NCI-H82 treated with DMSO at 0.1 percent for 48 hours (cell line): Measurements from ENCODE around the gene ATP8B3.

Experiments
- DNase-seq: peaks from one replicate; lab custom pipeline; 2025; ENCODE audit not compliant: unreplicated experiment; lab: John Stamatoyannopoulos, UW

Gene ATP8B3

DNA sequence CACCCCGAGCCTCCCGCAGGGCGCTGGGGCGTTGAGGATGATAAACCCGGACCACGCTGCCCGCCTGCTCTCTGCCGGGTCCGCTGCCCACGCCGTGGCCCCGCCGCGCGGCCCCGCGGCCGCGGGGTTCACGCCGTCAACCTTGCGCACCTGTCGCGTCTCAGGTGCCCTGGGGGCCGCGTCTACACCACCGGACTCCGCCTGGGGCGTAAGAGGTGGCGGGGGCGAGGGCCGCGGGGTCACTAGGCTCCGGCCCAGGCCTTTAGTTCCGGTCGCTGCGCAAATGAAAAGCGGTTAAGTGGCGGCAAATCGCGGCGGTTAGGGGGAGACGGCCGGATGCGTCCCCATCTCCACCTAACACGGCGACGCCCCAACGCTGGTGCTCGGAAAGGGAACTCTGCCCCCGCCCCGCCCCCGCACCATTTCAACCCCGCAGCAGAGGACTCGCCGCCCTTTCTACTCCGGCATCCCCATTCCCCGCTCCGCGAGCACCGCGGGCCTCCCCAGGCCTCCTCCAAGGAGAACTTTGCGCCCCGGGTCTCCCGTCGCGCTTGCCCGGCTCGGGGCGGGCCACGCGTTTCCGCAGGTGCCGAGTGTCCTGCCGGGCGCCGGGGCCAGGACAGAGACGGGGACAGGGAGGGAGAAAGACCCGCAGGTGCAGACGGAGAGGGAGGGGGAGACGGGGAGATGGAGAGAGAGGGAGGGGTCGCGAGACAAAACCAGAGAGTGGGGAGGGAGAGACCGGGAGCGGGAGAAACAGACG lies 54.4 kb downstream of the ATP8B3 start:
- no peak for DNase-seq

GRCh38 chr19:1756705-1757465 lies 55.2 kb downstream of the ATP8B3 start:
- no peak for DNase-seq

GRCh38 chr19:1756264-1756663 lies 55.8 kb downstream of the ATP8B3 start:
- no peak for DNase-seq

DNA sequence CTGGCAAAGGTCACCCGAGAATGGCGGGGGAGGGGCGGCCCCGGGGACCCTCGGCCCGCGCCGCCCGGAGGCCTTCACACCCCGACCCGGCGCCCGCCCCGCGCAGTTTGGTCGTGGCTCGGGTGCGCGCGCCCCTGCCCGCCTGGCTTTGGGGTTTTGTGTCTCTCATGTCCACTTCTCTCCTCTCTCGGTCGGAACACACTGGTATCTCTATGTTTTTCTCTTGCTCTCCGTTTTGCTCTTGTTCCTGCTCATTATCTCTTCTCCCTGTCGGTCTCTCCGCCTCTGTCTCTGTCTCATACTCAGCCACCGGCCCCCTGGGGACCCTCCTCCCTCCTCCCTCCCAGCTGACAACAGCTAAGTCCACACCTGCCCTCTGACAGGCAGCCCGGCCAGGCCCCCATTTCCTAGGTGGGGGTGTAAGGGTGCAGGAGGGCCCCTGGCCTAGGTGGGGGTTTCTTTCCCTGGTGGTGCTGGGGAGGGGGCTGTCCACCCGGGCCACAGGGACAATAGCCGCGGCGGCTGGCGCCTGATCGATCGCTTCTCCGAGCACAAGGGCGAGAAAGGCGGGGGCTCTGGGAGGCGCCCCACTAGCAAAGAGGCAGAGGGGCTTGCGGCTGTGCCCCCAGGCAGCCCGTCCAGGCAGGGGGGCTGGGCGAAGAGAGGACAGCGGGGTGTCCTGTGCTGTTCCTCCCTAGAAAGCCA lies 56.5 kb downstream of the ATP8B3 start:
- DNase-seq: no peak

GRCh38 chr19:1754636-1755466 lies 57.2 kb downstream of the ATP8B3 start:
- DNase-seq: no peak

- DNase-seq: no peak
Measured at GRCh38 chr19:1754018-1754635, 57.9 kb downstream of the ATP8B3 start.

DNA sequence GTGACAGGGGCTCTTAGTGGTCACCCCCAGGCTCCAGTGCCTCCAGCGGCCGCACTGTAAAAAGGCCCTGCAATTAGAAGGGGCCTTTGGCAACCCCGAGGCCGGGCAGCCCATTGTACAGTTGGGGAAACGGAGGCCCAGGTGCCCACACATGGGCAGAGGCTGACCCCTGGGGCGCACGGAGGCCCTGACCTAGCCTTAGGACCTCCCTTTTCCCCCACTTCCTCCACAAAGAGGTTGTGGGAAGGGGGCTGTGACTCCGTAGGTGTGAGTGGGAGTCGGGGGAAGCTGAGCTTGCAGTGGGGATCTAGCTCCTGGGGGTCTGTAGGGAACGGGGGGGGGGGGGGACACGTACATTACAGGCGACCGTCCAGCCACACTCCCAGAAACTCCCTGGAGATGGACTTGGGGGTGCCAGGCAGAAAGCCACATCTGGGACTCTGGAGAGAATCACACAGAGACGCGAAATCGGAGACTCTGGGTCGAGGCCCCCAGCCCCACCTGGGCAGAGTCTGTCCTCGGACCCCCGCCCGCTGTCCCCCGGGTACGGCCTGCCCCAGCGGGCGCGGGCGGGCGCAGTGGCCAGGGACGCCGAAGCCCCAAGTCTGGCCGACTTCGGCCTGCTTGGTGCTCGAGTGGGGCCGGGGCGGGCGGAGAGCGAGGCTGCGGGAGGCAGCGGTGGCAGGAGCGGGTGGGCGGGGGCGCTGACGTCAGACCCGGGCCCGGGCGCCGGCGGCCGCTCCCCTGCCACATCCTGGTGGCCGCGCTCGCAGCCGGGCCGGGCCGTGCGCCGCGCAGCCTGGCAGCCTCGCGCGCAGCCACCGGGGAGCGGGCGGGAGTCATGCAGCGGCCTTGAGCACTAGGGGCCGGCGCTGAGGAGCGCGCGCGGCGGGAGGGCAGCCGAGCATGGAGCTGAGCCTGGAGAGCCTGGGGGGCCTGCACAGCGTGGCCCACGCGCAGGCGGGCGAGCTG lies 59.0 kb downstream of the ATP8B3 start, which contains the start of gene ONECUT3:
Gene ONECUT3 (plus strand): TSS at position 750 of the 972 bp plus-strand sequence. CDS start 157 bp downstream, at position 907.
- DNase-seq: no peak

DNA sequence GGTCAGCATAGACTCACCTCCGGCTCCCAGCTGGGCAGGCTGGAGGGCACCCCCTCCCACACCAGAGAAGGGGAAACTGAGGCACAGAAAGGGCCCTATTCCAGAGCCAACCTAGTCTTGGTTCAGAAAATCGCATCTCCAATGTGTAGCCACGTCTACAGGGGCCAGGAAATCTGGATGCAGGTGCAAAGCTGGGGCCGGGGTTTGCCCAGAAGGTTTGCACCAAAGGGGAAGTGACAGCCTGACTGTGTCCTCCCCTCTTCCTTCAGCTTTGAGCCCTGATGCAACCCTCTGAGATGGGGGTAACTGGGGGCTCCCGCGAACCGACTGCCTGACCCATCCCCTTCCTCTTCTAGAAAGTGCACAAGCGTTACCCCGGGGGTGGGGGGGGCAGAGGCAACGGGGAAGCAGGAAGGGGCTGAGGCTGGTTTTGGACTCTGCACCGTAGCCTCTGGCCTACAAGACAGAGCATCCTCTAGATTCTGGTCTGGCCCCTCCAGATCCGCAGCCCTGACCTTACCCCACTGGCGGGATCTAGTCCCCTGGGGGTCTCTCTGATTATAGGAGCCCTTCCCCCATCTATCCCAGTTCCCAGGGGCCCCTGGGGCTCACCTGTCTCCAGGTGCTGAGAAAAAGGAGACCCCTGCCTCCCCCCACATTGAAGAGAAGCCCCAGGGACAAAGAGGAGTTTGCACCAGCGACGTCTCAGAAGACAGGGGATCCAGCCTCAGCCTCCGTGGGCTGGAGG lies 59.9 kb downstream of the ATP8B3 start:
- DNase-seq: no peak

- no peak for DNase-seq
Measured at GRCh38 chr19:1751367-1752008, 60.6 kb downstream of the ATP8B3 start.

- no peak for DNase-seq
Measured at GRCh38 chr19:1750343-1751021, 61.6 kb downstream of the ATP8B3 start.

- DNase-seq: no peak
Measured at GRCh38 chr19:1749373-1750342, 62.4 kb downstream of the ATP8B3 start.

GRCh38 chr19:1748873-1749341 lies 63.2 kb downstream of the ATP8B3 start:
- no peak for DNase-seq

DNA sequence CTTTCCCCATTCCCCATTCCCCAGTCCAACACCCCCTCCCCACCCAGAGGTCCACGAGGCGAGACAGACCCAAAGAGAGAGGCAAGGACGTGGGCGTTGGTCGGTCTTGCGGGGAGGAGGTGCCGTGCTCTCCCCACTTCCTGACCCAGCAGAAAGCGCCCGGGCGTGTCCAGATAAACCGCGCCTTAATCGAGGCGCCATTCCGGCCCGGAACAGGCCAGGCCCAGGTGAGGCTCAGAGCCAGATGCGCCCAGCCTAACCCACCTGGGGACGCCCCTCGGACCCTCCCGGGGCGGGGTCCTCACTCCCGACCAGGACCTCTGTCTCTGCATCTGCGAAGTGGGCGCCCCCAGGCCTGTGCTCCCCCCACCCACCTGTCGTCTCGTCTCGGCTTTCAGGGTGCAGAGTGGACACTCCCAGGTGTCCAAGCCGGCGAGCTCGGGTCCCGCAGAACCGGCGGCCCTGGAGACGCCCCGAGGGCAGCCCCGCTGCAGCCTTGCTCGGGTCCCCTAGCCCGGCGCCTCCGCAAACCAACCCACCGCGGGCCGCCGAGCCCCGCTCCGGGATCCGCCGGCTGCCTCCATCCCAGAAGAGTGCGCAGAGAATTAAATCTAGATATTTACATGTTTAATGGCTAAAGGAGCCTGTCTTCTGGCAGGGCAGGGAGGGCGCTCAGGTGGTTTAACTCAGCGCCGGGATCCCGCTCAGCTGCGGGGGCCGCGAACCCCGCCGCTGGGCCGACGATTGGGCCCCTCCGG lies 63.8 kb downstream of the ATP8B3 start:
- no peak for DNase-seq

- no peak for DNase-seq
Measured at GRCh38 chr19:1747285-1748114, 64.6 kb downstream of the ATP8B3 start.
